B cell (primary cell): ENCODE measurements around the gene PEAK1.

Source experiments
- CTCF ChIP-seq: fragments of 200-600 bp; IDR thresholded peaks from one replicate; pipeline ENCODE4 v1.8.0; 2022; ENCODE audit warnings: antibody characterized with exemption, mild to moderate bottlenecking
- EZH2 ChIP-seq: IDR thresholded peaks from 2 replicates; pipeline ENCODE4 v1.6.1; 2012; ENCODE audit warnings: borderline replicate concordance, low read depth, mild to moderate bottlenecking, moderate library complexity, low read length; ENCODE audit not compliant: insufficient read depth, poor library complexity, severe bottlenecking

- TF ChIP-seq CTCF = no peak
- no peak for TF ChIP-seq EZH2
Observed at GRCh38 chr15:77287385-77287784, 132.5 kb downstream of the PEAK1 start.
